Fibroblast of mammary gland (primary cell): ENCODE data around the gene CAMK1D.
"Not testable (repeated sequence)": the region's sequence is repeated elsewhere in the genome, so short reads cannot be mapped to it uniquely, and the experiment has no call there.

Source experiments
- DNase-seq: peaks from one replicate; pipeline ENCODE4 v3.0.0-alpha.2; 2010; ENCODE audit warnings: low read depth
- H3K4me3 ChIP-seq: 2 replicates; pipeline ENCODE4 v1.5.1; 2011; ENCODE audit warnings: low read depth, mild to moderate bottlenecking, low read length, moderate library complexity; ENCODE audit not compliant: control insufficient read depth
- CTCF ChIP-seq: conservative IDR thresholded peaks from 2 replicates; pipeline ENCODE4 v1.5.1; 2011; ENCODE audit warnings: low read depth, low read length, inconsistent platforms; ENCODE audit not compliant: control insufficient read depth, insufficient read depth

CAMK1D gene

GRCh38 chr10:12538491-12538995, 189.2 kb downstream of the CAMK1D start:
- no peak for DNase-seq
- no peak for TF ChIP-seq CTCF
- H3K4me3 ChIP-seq: no peak overlapping the region

DNA sequence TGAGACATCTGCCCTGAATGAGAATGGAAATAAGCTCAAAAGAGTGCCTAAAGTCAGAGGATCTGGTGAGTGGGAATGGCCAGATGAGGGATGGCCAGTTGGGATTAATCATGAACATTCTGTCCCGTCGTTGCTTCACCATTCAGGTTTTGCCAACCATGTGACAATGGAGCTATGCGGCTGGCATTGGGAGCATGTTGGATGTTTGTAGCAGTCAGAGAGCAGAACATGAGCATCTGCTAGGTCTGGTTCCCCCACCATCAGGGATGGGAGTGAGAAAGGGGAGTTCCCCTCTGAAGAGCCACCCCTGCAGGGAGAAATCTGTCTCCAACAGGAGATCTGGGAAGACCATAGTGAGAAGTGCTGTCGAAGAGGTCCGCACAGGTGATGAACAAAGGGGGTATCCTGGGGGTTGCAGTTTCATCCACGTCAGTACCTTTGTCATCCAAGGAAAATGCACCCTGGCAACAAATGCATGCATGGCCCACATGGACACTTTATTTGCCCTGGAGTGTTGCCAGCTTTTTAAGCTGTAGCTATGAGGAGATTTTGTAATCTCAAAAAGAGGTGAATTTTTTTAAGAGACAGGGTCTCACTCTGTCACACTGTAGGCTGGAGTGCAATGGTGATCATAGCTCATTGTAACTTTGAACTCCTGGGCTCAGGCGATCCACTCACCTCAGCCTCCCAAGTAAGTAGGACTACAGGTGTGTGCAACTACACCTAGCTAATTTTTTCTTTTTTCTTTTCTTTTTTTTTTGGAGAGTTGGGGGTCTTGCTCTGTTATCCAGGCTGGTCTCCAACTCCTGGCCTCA, 190.2 kb downstream of the CAMK1D start:
- H3K4me3 ChIP-seq: no peak overlapping the region
- DNase-seq: no peak
- no peak for TF ChIP-seq CTCF

DNA sequence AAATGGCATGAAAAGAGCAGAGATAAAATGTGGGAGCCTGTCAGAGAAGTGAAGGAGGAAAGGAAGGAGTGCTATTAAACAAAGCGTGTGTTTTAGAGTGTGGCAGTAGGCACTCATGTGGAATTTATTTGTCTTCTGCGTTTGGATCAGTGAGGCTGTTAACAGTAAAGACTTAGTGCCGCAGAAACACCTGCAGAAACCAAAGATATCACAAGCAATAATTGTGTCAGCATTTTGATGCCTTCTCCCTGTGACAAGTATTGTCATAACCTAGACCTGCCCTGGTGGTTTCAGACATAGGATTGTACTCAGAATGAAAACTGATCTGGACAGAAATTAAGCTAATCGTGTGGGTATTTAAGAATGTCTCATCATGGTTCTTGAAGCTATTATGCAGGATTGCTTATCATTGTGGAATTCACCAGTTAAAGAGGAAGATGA, 191.0 kb downstream of the CAMK1D start:
- no peak overlapping the region for H3K4me3 ChIP-seq
- peak; percentile 5 for DNase-seq
- TF ChIP-seq CTCF: no peak

- no peak for TF ChIP-seq CTCF
Observed at GRCh38 chr10:12541446-12542067, 192.2 kb downstream of the CAMK1D start.

DNA sequence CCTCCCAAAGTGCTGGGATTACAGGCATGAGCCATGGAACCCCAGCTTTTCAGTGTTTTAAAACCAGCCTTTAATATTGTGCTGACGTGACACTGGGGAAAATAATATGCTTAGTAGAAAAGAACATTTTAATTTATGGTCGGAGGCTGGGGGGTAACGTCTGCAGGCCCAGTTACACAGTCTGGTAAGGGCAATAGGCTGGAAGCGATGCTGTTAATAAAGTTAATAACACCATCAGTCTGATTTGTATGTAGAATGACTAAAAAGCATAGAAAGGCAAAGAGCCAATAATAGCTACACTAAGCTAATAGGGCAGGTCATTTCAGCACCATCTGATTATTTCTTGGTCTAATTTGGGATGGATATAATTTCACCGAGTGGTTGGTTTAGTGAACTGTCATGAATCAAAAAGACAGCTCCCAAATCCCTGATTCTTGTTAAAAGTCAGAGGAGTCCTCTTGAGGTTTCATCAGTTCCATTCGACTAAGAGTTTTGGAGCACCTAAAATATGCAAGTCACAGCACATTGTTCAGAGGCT, 192.9 kb downstream of the CAMK1D start:
- H3K4me3 ChIP-seq: no peak overlapping the region
- DNase-seq: no peak
- TF ChIP-seq CTCF: no peak

More at GRCh38 chr10:12541446-12542067, 192.2 kb downstream of the CAMK1D start:
- no peak for DNase-seq
- H3K4me3 ChIP-seq: no peak overlapping the region

GRCh38 chr10:12543589-12543988, 194.2 kb downstream of the CAMK1D start:
- no peak for DNase-seq
- no peak for TF ChIP-seq CTCF
- H3K4me3 ChIP-seq: no peak overlapping the region

- not testable (repeated sequence) for H3K4me3 ChIP-seq, DNase-seq
Observed at GRCh38 chr10:12546160-12546802, 196.9 kb downstream of the CAMK1D start.
